Non-pigmented ciliary epithelial cell (primary cell): ENCODE results near the gene BMPR1A.

Experiments
- DNase-seq: peaks from one replicate; pipeline ENCODE4 v3.0.0-alpha.2; 2010; ENCODE audit warnings: low read depth

The BMPR1A gene

GRCh38 chr10:86802473-86803108 lies 46.2 kb downstream of the BMPR1A start:
- no peak for DNase-seq

GRCh38 chr10:86803156-86803555 lies 46.7 kb downstream of the BMPR1A start:
- no peak for DNase-seq

- DNase-seq, result no peak
These were observed 48.4 kb downstream of the BMPR1A start for GRCh38 chr10:86804805-86805204.

GRCh38 chr10:86813101-86813500 lies 56.7 kb downstream of the BMPR1A start:
- DNase-seq, result no peak

GRCh38 chr10:86813982-86814381 lies 57.6 kb downstream of the BMPR1A start:
- DNase-seq, result no peak

- no peak for DNase-seq
These were observed 58.7 kb downstream of the BMPR1A start for GRCh38 chr10:86815035-86815617.

GRCh38 chr10:86815640-86816039 lies 59.2 kb downstream of the BMPR1A start:
- DNase-seq, result no peak

- no peak for DNase-seq
These were observed 60.8 kb downstream of the BMPR1A start for GRCh38 chr10:86817246-86817645.

- DNase-seq, result no peak
These were observed 63.1 kb downstream of the BMPR1A start for GRCh38 chr10:86819567-86819966.

GRCh38 chr10:86820509-86820908 lies 64.1 kb downstream of the BMPR1A start:
- no peak for DNase-seq

- no peak for DNase-seq
These were observed 65.1 kb downstream of the BMPR1A start for GRCh38 chr10:86821388-86821999.

- no peak for DNase-seq
These were observed 67.1 kb downstream of the BMPR1A start for GRCh38 chr10:86823565-86823964.

GRCh38 chr10:86824151-86824550 lies 67.7 kb downstream of the BMPR1A start:
- DNase-seq, result no peak

GRCh38 chr10:86825366-86825765 lies 68.9 kb downstream of the BMPR1A start:
- DNase-seq, result no peak

GRCh38 chr10:86827639-86828038 lies 71.2 kb downstream of the BMPR1A start:
- no peak for DNase-seq

- DNase-seq, result no peak
These were observed 71.7 kb downstream of the BMPR1A start for GRCh38 chr10:86828145-86828544.

GRCh38 chr10:86829472-86829871 lies 73.1 kb downstream of the BMPR1A start:
- DNase-seq, result no peak

GRCh38 chr10:86830043-86830591 lies 73.7 kb downstream of the BMPR1A start:
- DNase-seq, result no peak

GRCh38 chr10:86833969-86834368 lies 77.5 kb downstream of the BMPR1A start:
- no peak for DNase-seq

- no peak for DNase-seq
These were observed 79.6 kb downstream of the BMPR1A start for GRCh38 chr10:86836044-86836443.

- DNase-seq, result no peak
These were observed 81.2 kb downstream of the BMPR1A start for GRCh38 chr10:86837663-86838062.

- no peak for DNase-seq
These were observed 84.1 kb downstream of the BMPR1A start for GRCh38 chr10:86840498-86840897.

- no peak for DNase-seq
These were observed 89.7 kb downstream of the BMPR1A start for GRCh38 chr10:86846088-86846487.
